H1 (cell line): ENCODE measurements around the gene OR2L8. TPM values are rescaled to one million over a fixed set of nuclear protein-coding genes. Genes with fewer than 3 reads are reported as not detected.

ENCODE experiments used
- CTCF ChIA-PET: fragments of 300-600 bp; sonication (Branson Sonifier 250); formaldehyde crosslinking; loops from one replicate; lab custom pipeline; 2021; ENCODE audit not compliant: partially characterized antibody; lab: Charles Lee
- POLR2A ChIA-PET: fragments of 300-600 bp; sonication (Branson Sonifier 250); formaldehyde crosslinking; loops from one replicate; lab custom pipeline; 2021; ENCODE audit warnings: inconsistent platforms; ENCODE audit not compliant: partially characterized antibody; lab: Charles Lee
- DNase-seq, 2 experiments: peaks; one replicate each; pipeline versions ENCODE4 v3.0.0 to v3.0.0-alpha.2; 2010 to 2022; ENCODE audit warnings: low spot score in 2 of 2, low read depth in 1 of 2, mixed read lengths in 1 of 2
- FAIRE-seq: peaks from 2 replicates; lab custom pipeline; 2011; peaks lifted over from hg19 to GRCh38; lab: Jason Lieb, UNC
- H2AFZ ChIP-seq: 2 replicates; pipeline ENCODE4 v1.8.1; 2012; ENCODE audit warnings: low read length, inconsistent platforms
- H2AK5ac ChIP-seq: 2 replicates; pipeline ENCODE4 v1.6.1; 2013; ENCODE audit warnings: low read depth, low read length
- H2BK120ac ChIP-seq: replicated peaks from 2 replicates; pipeline ENCODE3; 2013; ENCODE audit warnings: low read depth, low read length, inconsistent platforms
- H2BK12ac ChIP-seq: 2 replicates; pipeline ENCODE4 v1.6.1; 2013; ENCODE audit warnings: low read depth, low read length
- H2BK15ac ChIP-seq: 2 replicates; pipeline ENCODE4 v1.6.1; 2013; ENCODE audit warnings: low read length
- H2BK20ac ChIP-seq: 2 replicates; pipeline ENCODE4 v1.6.1; 2013; ENCODE audit warnings: low read length
- H2BK5ac ChIP-seq: 2 replicates; pipeline ENCODE4 v1.6.1; 2013; ENCODE audit warnings: low read depth, low read length
- H3K14ac ChIP-seq: 2 replicates; pipeline ENCODE4 v1.6.1; 2013; ENCODE audit warnings: inconsistent platforms; ENCODE audit not compliant: insufficient read length
- H3K18ac ChIP-seq: 2 replicates; pipeline ENCODE4 v1.6.1; 2013; ENCODE audit warnings: low read length; ENCODE audit errors: extremely low read depth
- H3K23ac ChIP-seq: 2 replicates; pipeline ENCODE4 v1.6.1; 2013; ENCODE audit warnings: inconsistent platforms; ENCODE audit not compliant: insufficient read length
- H3K23me2 ChIP-seq: 2 replicates; pipeline ENCODE4 v1.6.1; 2013; ENCODE audit warnings: low read depth, low read length
- H3K27ac ChIP-seq: 2 replicates; pipeline ENCODE4 v1.6.1; 2011; ENCODE audit warnings: low read depth, low read length, inconsistent platforms
- H3K27me3 ChIP-seq, 4 experiments: replicated peaks in 1 of 4; 1 replicate in 1 of 4; 2 replicates in 3 of 4; pipeline versions ENCODE4 v1.6.1 to v1.8.1; 2011 to 2013; ENCODE audit warnings: low read length in 3 of 4, mild to moderate bottlenecking in 3 of 4, inconsistent platforms in 2 of 4, mixed read lengths in 2 of 4, moderate library complexity in 1 of 4; ENCODE audit not compliant: control insufficient read depth in 3 of 4, insufficient read depth in 3 of 4; ENCODE audit errors: extremely low read depth in 1 of 4
- H3K36me3 ChIP-seq, 4 experiments: 2 replicates each; pipeline versions ENCODE4 v1.6.1 to v1.8.1; 2011 to 2013; ENCODE audit warnings: mild to moderate bottlenecking in 4 of 4, low read length in 3 of 4, moderate library complexity in 2 of 4, control low read depth in 1 of 4, inconsistent platforms in 1 of 4; ENCODE audit not compliant: insufficient read depth in 4 of 4, control insufficient read depth in 2 of 4
- H3K4ac ChIP-seq: replicated peaks from 2 replicates; pipeline ENCODE3; 2013; ENCODE audit warnings: low read length, low read depth, mixed read lengths, inconsistent platforms; ENCODE audit not compliant: insufficient read length
- H3K4me1 ChIP-seq, 4 experiments: replicated peaks in 1 of 4; 1 replicate in 1 of 4; 2 replicates in 3 of 4; pipeline versions ENCODE4 v1.6.1 to v1.8.1; 2011 to 2013; ENCODE audit warnings: low read length in 3 of 4, inconsistent platforms in 2 of 4, mixed read lengths in 1 of 4; ENCODE audit not compliant: insufficient read depth in 4 of 4, control insufficient read depth in 3 of 4
- H3K4me2 ChIP-seq, 2 experiments: 2 replicates each; pipeline versions ENCODE4 v1.6.1 to v1.8.1; 2011 to 2013; ENCODE audit warnings: low read depth in 2 of 2, low read length in 2 of 2, control low read depth in 1 of 2, inconsistent platforms in 1 of 2, mild to moderate bottlenecking in 1 of 2; ENCODE audit not compliant: insufficient read depth in 1 of 2
- H3K4me3 ChIP-seq, 4 experiments: fragments of 200-600, 300-600 bp in 1 of 4; sonication (generic), shearing (Covaris generic), sonication (Bioruptor Twin) in 1 of 4; 2 replicates each; pipeline versions ENCODE4 v1.5.1 to v1.8.1; 2011 to 2016; ENCODE audit warnings: low read length in 4 of 4, low read depth in 3 of 4, control low read depth in 2 of 4, inconsistent platforms in 2 of 4, mild to moderate bottlenecking in 2 of 4, mixed read lengths in 1 of 4, moderate library complexity in 1 of 4; ENCODE audit not compliant: insufficient read depth in 2 of 4; ENCODE audit errors: extremely low read depth in 1 of 4
- H3K56ac ChIP-seq: replicated peaks from 2 replicates; pipeline ENCODE3; 2013; ENCODE audit warnings: low read depth, mild to moderate bottlenecking, mixed read lengths, low read length, inconsistent platforms; ENCODE audit not compliant: insufficient read length
- H3K79me1 ChIP-seq: 2 replicates; pipeline ENCODE4 v1.6.1; 2013; ENCODE audit warnings: low read depth, low read length, control low read depth
- H3K79me2 ChIP-seq, 2 experiments: 2 replicates each; pipeline versions ENCODE4 v1.6.1 to v1.8.1; 2012 to 2013; ENCODE audit warnings: low read length in 2 of 2, mild to moderate bottlenecking in 2 of 2, inconsistent platforms in 1 of 2; ENCODE audit not compliant: insufficient read depth in 2 of 2, control insufficient read depth in 1 of 2
- H3K9ac ChIP-seq, 4 experiments: replicated peaks in 1 of 4; 1 replicate in 1 of 4; 2 replicates in 3 of 4; pipeline versions ENCODE4 v1.6.1 to v1.8.1; 2011 to 2013; ENCODE audit warnings: low read depth in 3 of 4, low read length in 3 of 4, control low read depth in 2 of 4, mild to moderate bottlenecking in 2 of 4, moderate library complexity in 2 of 4, inconsistent platforms in 1 of 4; ENCODE audit errors: extremely low read depth in 1 of 4
- H3K9me3 ChIP-seq, 2 experiments: 2 replicates each; pipeline versions ENCODE4 v1.6.1 to v1.8.1; 2012 to 2013; ENCODE audit warnings: mild to moderate bottlenecking in 2 of 2, moderate library complexity in 2 of 2, control low read depth in 1 of 2, inconsistent platforms in 1 of 2, low read depth in 1 of 2, low read length in 1 of 2, mixed read lengths in 1 of 2; ENCODE audit not compliant: insufficient read depth in 2 of 2
- H4K20me1 ChIP-seq, 2 experiments: replicated peaks in 1 of 2; 2 replicates each; pipeline versions ENCODE3 to v1.8.1; 2011 to 2013; ENCODE audit warnings: inconsistent platforms in 2 of 2, low read length in 2 of 2, mild to moderate bottlenecking in 1 of 2; ENCODE audit not compliant: insufficient read depth in 2 of 2, control insufficient read depth in 1 of 2
- H4K5ac ChIP-seq: 2 replicates; pipeline ENCODE4 v1.6.1; 2013; ENCODE audit warnings: low read length, low read depth, mixed read lengths, inconsistent platforms; ENCODE audit not compliant: insufficient read length
- H4K8ac ChIP-seq: 2 replicates; pipeline ENCODE4 v1.8.0; 2013; ENCODE audit warnings: mild to moderate bottlenecking, moderate library complexity, low read length, inconsistent platforms; ENCODE audit not compliant: insufficient read depth; ENCODE audit errors: extremely low read depth
- H4K91ac ChIP-seq: replicated peaks from 2 replicates; pipeline ENCODE3; 2013; ENCODE audit warnings: low read length, mixed read lengths, inconsistent platforms; ENCODE audit not compliant: insufficient read length
- ATF2 ChIP-seq: IDR thresholded peaks from 2 replicates; pipeline ENCODE4 v1.6.1; 2012; ENCODE audit warnings: low read length, inconsistent platforms
- ATF3 ChIP-seq: IDR thresholded peaks from 2 replicates; pipeline ENCODE4 v1.6.1; 2011; ENCODE audit warnings: low read depth, mild to moderate bottlenecking, low read length; ENCODE audit not compliant: insufficient read depth
- E2F6 ChIP-seq: IDR thresholded peaks from 2 replicates; pipeline ENCODE4 v1.6.1; 2012; ENCODE audit warnings: inconsistent platforms
- EZH2 ChIP-seq: fragments of 200-600 bp; sonication (generic); IDR thresholded peaks from 2 replicates; pipeline ENCODE4 v1.7.1; 2012; ENCODE audit warnings: low read depth, mild to moderate bottlenecking, moderate library complexity, low read length, inconsistent platforms; ENCODE audit not compliant: severe bottlenecking
- HDAC6 ChIP-seq: IDR thresholded peaks from one replicate; pipeline ENCODE4 v1.7.1; 2012; ENCODE audit warnings: low read depth, mild to moderate bottlenecking, inconsistent platforms, low read length, moderate library complexity
- NRF1 ChIP-seq: IDR thresholded peaks from 2 replicates; pipeline ENCODE4 v1.6.1; 2011; ENCODE audit warnings: mild to moderate bottlenecking, low read depth, low read length, improper control_type of control experiment
- PHF8 ChIP-seq: fragments of 200-600 bp; sonication (generic); conservative IDR thresholded peaks from 2 replicates; pipeline ENCODE4 v1.7.1; 2012; ENCODE audit warnings: low read depth, mild to moderate bottlenecking, inconsistent platforms, low read length, moderate library complexity
- RBBP5 ChIP-seq: IDR thresholded peaks from 2 replicates; pipeline ENCODE4 v1.7.1; 2012; ENCODE audit warnings: low read depth, mild to moderate bottlenecking, inconsistent platforms, low read length, moderate library complexity, borderline replicate concordance
- RFX5 ChIP-seq: IDR thresholded peaks from 2 replicates; pipeline ENCODE4 v1.6.1; 2011; ENCODE audit warnings: low read depth, low read length, improper control_type of control experiment, borderline replicate concordance
- RXRA ChIP-seq: IDR thresholded peaks from 2 replicates; pipeline ENCODE4 v1.6.1; 2011; ENCODE audit warnings: low read depth, mild to moderate bottlenecking, low read length, moderate library complexity; ENCODE audit not compliant: insufficient read depth
- TBP ChIP-seq: IDR thresholded peaks from 2 replicates; pipeline ENCODE4 v1.6.1; 2011; ENCODE audit warnings: low read depth, low read length, improper control_type of control experiment
- WGBS, 2 experiments: shearing (Covaris generic) in 1 of 2; methylation state at CpG; one replicate each; pipeline versions ENCODE4 v1.1.6 to v1.1.7; 2013 to 2015; ENCODE audit warnings: low lambda C conversion rate in 2 of 2, mixed read lengths in 2 of 2, inconsistent platforms in 1 of 2, low coverage in 1 of 2, missing lambda C conversion rate in 1 of 2; ENCODE audit not compliant: insufficient replicate concordance in 2 of 2, insufficient coverage in 1 of 2, insufficient read length in 1 of 2; ENCODE audit errors: extremely low coverage in 1 of 2, missing lambda C conversion rate in 1 of 2; 5-methylcytosine and 5-hydroxymethylcytosine counted together
- polyA plus RNA-seq, 7 experiments: library from polyadenylated mRNA; depleted of rRNA in 3 of 7; stranded (reverse) in 5 of 7; unstranded in 2 of 7; fragments of >200 nt in 5 of 7; fragments of 200-250 nt in 2 of 7; gene quantifications; 1 replicate in 5 of 7; 2 replicates in 1 of 7; 4 replicates in 1 of 7; pipeline versions ENCODE4 v1.2.1 to v1.2.3, GENCODE V29; 2011 to 2013; ENCODE audit warnings: missing spikeins in 2 of 7, mixed read lengths in 2 of 7
- total RNA-seq: library from RNA; stranded (reverse); fragmentation: NEBNext Ultra II Directional; extraction: Animal tissue kit (Norgen Biotek cat#: 25700); gene quantifications from 2 replicates; pipeline ENCODE4 v1.2.1, GENCODE V29; 2021

Gene OR2L8
- total and polyA plus RNA-seq, 2 of the 8 experiments (the other 6 are each of a cell fraction or from before 2014, with no cell fraction given) = not detected

- H2AFZ ChIP-seq = no peak overlapping the region
- no peak overlapping the region for H2AK5ac ChIP-seq
- no peak for FAIRE-seq
- H3K14ac ChIP-seq = no peak overlapping the region
- no peaks in the 10 kb centered on the region for H3K79me2 ChIP-seq
- POLR2A ChIA-PET = no interaction called here
- H2BK120ac ChIP-seq = no peak overlapping the region
- WGBS, 2 experiments = 73% methylated on average over 5 of the region's 6 CpGs; no CpG with 5 or more reads in 1 of the 2 experiments
- no peak for DNase-seq
- no peak overlapping the region for H3K4me3 ChIP-seq
- H3K4me1 ChIP-seq = no peaks in the 10 kb centered on the region; a peak in 1 of 7 replicates
- no peak overlapping the region for H4K8ac ChIP-seq
- H2BK5ac ChIP-seq = no peak overlapping the region
- no peak overlapping the region for H3K27ac ChIP-seq
- no peaks in the 10 kb centered on the region for H4K20me1 ChIP-seq
- H3K9ac ChIP-seq = no peak overlapping the region
- no peak overlapping the region for H3K23ac ChIP-seq
- no peak overlapping the region for H3K56ac ChIP-seq
- H4K5ac ChIP-seq = no peak overlapping the region
- no peak overlapping the region for H3K4me2 ChIP-seq
- H3K23me2 ChIP-seq = no peaks in the 10 kb centered on the region
- no peaks in the 10 kb centered on the region for H3K27me3 ChIP-seq
- no peak overlapping the region for H3K4ac ChIP-seq
- no peak overlapping the region for H3K18ac ChIP-seq
- H2BK20ac ChIP-seq = no peak overlapping the region
- peaks cover 26 to 53% of the 10 kb centered on the region in 2 experiments; a peak in 3 of 4 replicates for H3K9me3 ChIP-seq
- CTCF ChIA-PET = no interaction called here
- no peaks in the 10 kb centered on the region for H3K36me3 ChIP-seq
- no peak overlapping the region for H2BK15ac ChIP-seq
- H2BK12ac ChIP-seq = no peak overlapping the region
- H4K91ac ChIP-seq = no peak overlapping the region
- H3K79me1 ChIP-seq = no peaks in the 10 kb centered on the region
- TF ChIP-seq E2F6 (no peak), PHF8 (no peak), ATF2 (no peak), RFX5 (no peak), TBP (no peak), ATF3 (no peak), NRF1 (no peak), RBBP5 (no peak), EZH2 (no peak), RXRA (no peak), HDAC6 (no peak)
Measured at GRCh38 chr1:247904122-247904521, 44.5 kb upstream of the OR2L8 start.
